Measurements from ENCODE around the gene CASK. TPM values are rescaled to one million over a fixed set of nuclear protein-coding genes. Genes with fewer than 3 reads are reported as not detected.

CASK gene
- total RNA-seq, 4 donors from 2014 or later, result 21.3 to 28.7 (median 24.0) TPM

- WGBS, result 61% methylated on average over 2 of the region's 2 CpGs
- H3K27me3 ChIP-seq, result no peaks in the 10 kb centered on the region
- no peaks in the 10 kb centered on the region for H3K9me3 ChIP-seq
- H3K36me3 ChIP-seq, result no peaks in the 10 kb centered on the region
- no peaks in the 10 kb centered on the region for H3K4me1 ChIP-seq
- intact Hi-C loops (cut with DNase I), result no loop called here
- H3K4me3 ChIP-seq, result no peak overlapping the region
- no peak for TF ChIP-seq EP300 (IDR thresholded peaks at IDR 0.05)
- no peak for TF ChIP-seq CTCF (IDR thresholded peaks at IDR 0.05)
- TF ChIP-seq POLR2A (IDR thresholded peaks at IDR 0.05; ENCODE audit: low read depth), result no peak
- TF ChIP-seq POLR2AphosphoS5 (IDR thresholded peaks at IDR 0.05), result no peak
- DNase-seq (ENCODE audit: extremely low spot score), result no peak
- no peak overlapping the region for H3K27ac ChIP-seq (replicated peaks in 1 of 4)
Observed at GRCh38 chrX:41960142-41960541, 36.8 kb upstream of the CASK start.

GRCh38 chrX:41958861-41959260 lies 35.5 kb upstream of the CASK start:
- Histone ChIP-seq H3K36me3 (no peaks in the 10 kb centered on the region), H3K27ac (replicated peaks in 1 of 4) (no peak overlapping the region), H3K4me3 (no peak overlapping the region), H3K27me3 (no peaks in the 10 kb centered on the region), H3K9me3 (no peaks in the 10 kb centered on the region), H3K4me1 (no peaks in the 10 kb centered on the region)
- intact Hi-C loops (cut with DNase I), result no loop called here
- TF ChIP-seq POLR2AphosphoS5 (IDR thresholded peaks at IDR 0.05), result no peak
- no peak for DNase-seq (ENCODE audit: extremely low spot score)

GRCh38 chrX:41956027-41956426 lies 32.7 kb upstream of the CASK start:
- H3K27ac ChIP-seq (replicated peaks in 1 of 4), result no peak overlapping the region
- H3K4me1 ChIP-seq, result no peaks in the 10 kb centered on the region
- H3K4me3 ChIP-seq, result no peak overlapping the region
- no peaks in the 10 kb centered on the region for H3K27me3 ChIP-seq
- H3K9me3 ChIP-seq, result no peaks in the 10 kb centered on the region
- TF ChIP-seq POLR2A (IDR thresholded peaks at IDR 0.05; ENCODE audit: low read depth) (no peak), POLR2AphosphoS5 (IDR thresholded peaks at IDR 0.05) (no peak), CTCF (IDR thresholded peaks at IDR 0.05) (no peak), EP300 (IDR thresholded peaks at IDR 0.05) (no peak)
- DNase-seq (ENCODE audit: extremely low spot score), result no peak
- H3K36me3 ChIP-seq, result no peaks in the 10 kb centered on the region
- WGBS, result 84% methylated on average over 2 of the region's 2 CpGs
- intact Hi-C loops (cut with DNase I), result no loop called here

GRCh38 chrX:41952102-41952501 lies 28.7 kb upstream of the CASK start:
- H3K27me3 ChIP-seq, result no peaks in the 10 kb centered on the region

GRCh38 chrX:41946989-41947612 lies 23.7 kb upstream of the CASK start:
- no peaks in the 10 kb centered on the region for H3K9me3 ChIP-seq
- no peaks in the 10 kb centered on the region for H3K36me3 ChIP-seq
- WGBS, result 51% methylated on average over 5 of the region's 5 CpGs
- no peak for DNase-seq (ENCODE audit: extremely low spot score)
- H3K27ac ChIP-seq (replicated peaks in 1 of 4), result no peak overlapping the region
- H3K4me3 ChIP-seq, result no peak overlapping the region
- no peaks in the 10 kb centered on the region for H3K27me3 ChIP-seq
- intact Hi-C loops (cut with DNase I), result no loop called here
- H3K4me1 ChIP-seq, result no peaks in the 10 kb centered on the region
- TF ChIP-seq CTCF (IDR thresholded peaks at IDR 0.05) (no peak), POLR2A (IDR thresholded peaks at IDR 0.05; ENCODE audit: low read depth) (no peak), EP300 (IDR thresholded peaks at IDR 0.05) (no peak), POLR2AphosphoS5 (IDR thresholded peaks at IDR 0.05) (no peak)

More at GRCh38 chrX:41952102-41952501, 28.7 kb upstream of the CASK start:
- Histone ChIP-seq H3K27ac (replicated peaks in 1 of 4) (no peak overlapping the region), H3K9me3 (no peaks in the 10 kb centered on the region), H3K36me3 (no peaks in the 10 kb centered on the region), H3K4me3 (no peak overlapping the region), H3K4me1 (no peaks in the 10 kb centered on the region)
- DNase-seq (ENCODE audit: extremely low spot score), result no peak
- 71% methylated on average over 5 of the region's 5 CpGs for WGBS
- no peak for TF ChIP-seq POLR2A (IDR thresholded peaks at IDR 0.05; ENCODE audit: low read depth)
- TF ChIP-seq CTCF (IDR thresholded peaks at IDR 0.05), result no peak
- TF ChIP-seq POLR2AphosphoS5 (IDR thresholded peaks at IDR 0.05), result no peak
- TF ChIP-seq EP300 (IDR thresholded peaks at IDR 0.05), result no peak
- intact Hi-C loops (cut with DNase I), result no loop called here
